ENCODE results near the gene STRIP2. TPM values are rescaled to one million over a fixed set of nuclear protein-coding genes. Genes with fewer than 3 reads are reported as not detected.

Gene STRIP2
- total RNA-seq (2014; rRNA removed; shearing (Covaris generic)), result 7.0 and 7.5 TPM in 2 replicates

DNA sequence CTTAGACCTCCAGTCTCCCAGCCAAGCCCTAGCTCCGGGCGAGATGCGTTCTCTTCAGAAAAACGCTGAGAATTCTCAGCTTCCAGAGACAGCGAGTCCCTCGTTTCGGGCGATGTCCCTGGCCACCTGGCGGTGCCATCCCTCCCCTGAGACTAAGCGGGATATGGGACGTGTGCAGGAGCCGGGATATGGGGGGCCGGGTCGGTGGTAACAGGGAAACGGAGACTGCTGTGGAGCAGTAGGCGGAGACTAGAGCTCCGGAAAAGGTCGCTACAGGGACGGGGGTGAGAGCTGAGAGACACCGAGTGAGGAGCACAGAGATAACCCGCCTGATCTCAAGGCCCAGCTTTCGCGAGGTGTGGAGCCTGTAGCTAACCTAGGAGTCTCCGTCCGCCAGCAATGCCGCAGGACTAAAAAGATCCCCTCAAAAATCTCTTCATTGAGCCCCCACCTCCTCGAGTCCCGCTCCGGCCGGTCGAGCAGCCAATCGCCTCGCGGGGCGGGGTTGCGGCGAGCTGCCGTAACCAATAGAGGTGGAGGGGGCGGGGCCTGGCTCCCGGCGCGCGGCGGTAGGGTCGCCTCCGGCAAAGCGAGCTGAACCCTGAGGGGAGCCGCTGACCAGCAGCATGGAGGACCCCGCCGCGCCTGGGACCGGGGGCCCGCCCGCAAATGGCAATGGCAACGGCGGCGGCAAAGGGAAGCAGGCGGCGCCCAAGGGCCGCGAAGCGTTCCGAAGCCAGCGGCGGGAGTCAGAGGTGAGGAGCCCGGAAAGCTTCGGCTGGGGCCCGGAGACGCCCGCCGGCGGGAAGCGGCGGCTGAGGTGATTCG, at the start of gene STRIP2:
TSS of gene STRIP2 (plus strand) at position 586 of the 828 bp plus-strand sequence. CDS start at position 627, 41 bp downstream.
- H3K36me3 ChIP-seq, result peaks cover 4% of the 10 kb centered on the region; the same call in 1 of the 2 replicates
- no peaks in the 10 kb centered on the region for H3K27me3 ChIP-seq (replicated peaks)
- H3K27ac ChIP-seq, result peak within 1 kb of the TSS; percentile 21
- H3K4me1 ChIP-seq (replicated peaks), result peaks cover 18% of the 10 kb centered on the region
- H3K9me3 ChIP-seq (replicated peaks), result no peaks in the 10 kb centered on the region
- DNase-seq (ENCODE audit: low read depth in 1 of 2, low spot score in 2 of 2), result peak; percentile 93 to 95
- peak within 1 kb of the TSS; percentile 85 for H3K4me3 ChIP-seq

- H3K4me1 ChIP-seq (replicated peaks), result peaks cover 5% of the 10 kb centered on the region
- no peak overlapping the region for H3K27ac ChIP-seq
- H3K27me3 ChIP-seq (replicated peaks), result no peaks in the 10 kb centered on the region
- no peak overlapping the region for H3K4me3 ChIP-seq
- no peaks in the 10 kb centered on the region for H3K9me3 ChIP-seq (replicated peaks)
- H3K36me3 ChIP-seq, result no peaks in the 10 kb centered on the region
- DNase-seq (ENCODE audit: low read depth in 1 of 2, low spot score in 2 of 2), result no peak
These were observed 49.1 kb upstream of the STRIP2 start for GRCh38 chr7:129385116-129385515.

- H3K36me3 ChIP-seq, result no peaks in the 10 kb centered on the region
- no peaks in the 10 kb centered on the region for H3K27me3 ChIP-seq (replicated peaks)
- H3K4me3 ChIP-seq, result no peak overlapping the region
- H3K9me3 ChIP-seq (replicated peaks), result no peaks in the 10 kb centered on the region
- peaks cover 5% of the 10 kb centered on the region for H3K4me1 ChIP-seq (replicated peaks)
- no peak for DNase-seq (ENCODE audit: low read depth in 1 of 2, low spot score in 2 of 2)
- H3K27ac ChIP-seq, result no peak overlapping the region
These were observed 48.6 kb upstream of the STRIP2 start for GRCh38 chr7:129385598-129385997.

DNA sequence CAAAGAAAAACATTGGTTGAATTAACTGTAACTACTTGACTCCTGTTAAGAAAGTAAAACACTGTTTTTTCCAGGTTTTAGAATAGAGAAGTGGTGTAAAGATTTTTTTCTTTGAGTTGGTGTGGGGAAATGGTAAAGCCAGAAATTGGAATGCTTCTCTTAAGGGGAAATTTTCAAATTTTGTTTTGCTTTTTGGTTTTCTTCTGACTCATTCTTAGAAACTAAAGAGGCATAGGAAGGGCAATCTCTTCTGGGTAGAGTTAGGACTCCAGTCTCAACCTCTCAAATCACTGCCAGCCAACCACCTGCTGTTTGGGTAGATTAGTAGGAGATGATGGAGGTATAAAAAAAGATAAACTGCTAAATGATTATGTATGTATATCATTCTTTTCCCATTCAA, 47.7 kb upstream of the STRIP2 start:
- no peak for DNase-seq (ENCODE audit: low read depth in 1 of 2, low spot score in 2 of 2)
- no peaks in the 10 kb centered on the region for H3K27me3 ChIP-seq (replicated peaks)
- no peaks in the 10 kb centered on the region for H3K36me3 ChIP-seq
- H3K9me3 ChIP-seq (replicated peaks), result no peaks in the 10 kb centered on the region
- peaks cover 5% of the 10 kb centered on the region for H3K4me1 ChIP-seq (replicated peaks)
- no peak overlapping the region for H3K4me3 ChIP-seq
- no peak overlapping the region for H3K27ac ChIP-seq

DNA sequence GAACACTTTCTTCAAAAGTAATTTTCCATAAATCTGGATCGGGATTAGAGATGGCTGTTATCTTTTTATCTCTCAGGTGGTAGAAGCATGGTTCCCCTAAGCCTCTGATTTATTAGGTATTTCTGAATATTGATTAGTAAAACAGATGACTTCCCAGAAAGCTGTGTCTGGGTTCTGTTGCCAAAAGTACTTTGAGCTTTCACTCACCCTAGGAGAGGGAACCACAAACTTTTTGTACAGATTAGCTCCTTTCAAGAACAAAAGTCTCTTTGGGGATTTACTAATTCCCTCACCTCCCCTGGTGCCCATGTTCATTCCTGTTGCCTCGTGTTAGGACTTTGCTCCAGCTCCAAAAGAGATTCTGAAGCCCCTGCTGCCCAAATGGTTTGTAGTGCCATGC, 46.7 kb upstream of the STRIP2 start:
- Histone ChIP-seq H3K27me3 (replicated peaks) (no peaks in the 10 kb centered on the region), H3K4me1 (replicated peaks) (peaks cover 5% of the 10 kb centered on the region), H3K27ac (no peak overlapping the region), H3K36me3 (no peaks in the 10 kb centered on the region), H3K9me3 (replicated peaks) (no peaks in the 10 kb centered on the region), H3K4me3 (no peak overlapping the region)
- DNase-seq (ENCODE audit: low read depth in 1 of 2, low spot score in 2 of 2), result no peak

- DNase-seq (ENCODE audit: low read depth in 1 of 2, low spot score in 2 of 2), result no peak
These were observed 45.7 kb upstream of the STRIP2 start for GRCh38 chr7:129388333-129389098.

GRCh38 chr7:129389829-129390228, 44.4 kb upstream of the STRIP2 start:
- H3K36me3 ChIP-seq, result no peaks in the 10 kb centered on the region
- no peak overlapping the region for H3K4me3 ChIP-seq
- no peaks in the 10 kb centered on the region for H3K27me3 ChIP-seq (replicated peaks)

More at GRCh38 chr7:129388333-129389098, 45.7 kb upstream of the STRIP2 start:
- Histone ChIP-seq H3K27ac (no peak overlapping the region), H3K27me3 (replicated peaks) (no peaks in the 10 kb centered on the region), H3K4me3 (no peak overlapping the region), H3K36me3 (no peaks in the 10 kb centered on the region), H3K9me3 (replicated peaks) (no peaks in the 10 kb centered on the region), H3K4me1 (replicated peaks) (peaks cover 5% of the 10 kb centered on the region)

GRCh38 chr7:129390314-129390713, 43.9 kb upstream of the STRIP2 start:
- Histone ChIP-seq H3K4me3 (no peak overlapping the region), H3K36me3 (no peaks in the 10 kb centered on the region), H3K4me1 (replicated peaks) (peaks cover 2% of the 10 kb centered on the region), H3K27me3 (replicated peaks) (no peaks in the 10 kb centered on the region), H3K9me3 (replicated peaks) (no peaks in the 10 kb centered on the region), H3K27ac (no peak overlapping the region)
- DNase-seq (ENCODE audit: low read depth in 1 of 2, low spot score in 2 of 2), result no peak

More at GRCh38 chr7:129389829-129390228, 44.4 kb upstream of the STRIP2 start:
- DNase-seq (ENCODE audit: low read depth in 1 of 2, low spot score in 2 of 2), result no peak
- Histone ChIP-seq H3K9me3 (replicated peaks) (no peaks in the 10 kb centered on the region), H3K27ac (no peak overlapping the region), H3K4me1 (replicated peaks) (peaks cover 5% of the 10 kb centered on the region)

DNA sequence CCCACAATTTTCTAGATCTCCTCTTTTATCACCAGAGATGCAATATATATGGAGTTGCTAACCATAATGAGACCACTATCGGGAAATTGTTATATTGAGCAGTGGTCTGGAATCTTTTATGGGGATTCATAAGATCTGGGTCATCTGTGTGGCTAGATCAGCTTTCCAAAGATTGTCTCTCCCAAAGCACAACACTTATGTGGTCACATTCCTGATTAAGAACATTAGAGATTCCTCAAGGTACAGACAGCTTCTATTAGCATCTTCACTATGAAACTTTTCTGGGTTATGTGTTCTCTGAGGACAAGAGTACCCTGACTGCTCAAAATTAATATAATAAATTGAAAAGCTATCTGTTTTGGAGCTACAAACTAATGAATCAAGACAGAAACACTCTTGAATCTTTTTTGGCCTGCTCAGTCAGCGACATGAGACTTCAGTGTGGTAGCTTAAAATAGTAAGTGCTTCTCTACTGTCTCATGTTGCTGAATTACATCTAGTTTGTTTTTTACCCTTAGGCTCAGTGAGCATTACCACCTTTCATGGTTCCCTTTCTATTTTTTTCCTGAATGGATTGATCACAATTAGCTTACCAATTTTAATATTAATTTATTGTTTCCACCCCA, 42.6 kb upstream of the STRIP2 start:
- Histone ChIP-seq H3K27me3 (replicated peaks) (no peaks in the 10 kb centered on the region), H3K36me3 (no peaks in the 10 kb centered on the region), H3K4me3 (no peak overlapping the region), H3K9me3 (replicated peaks) (no peaks in the 10 kb centered on the region), H3K27ac (no peak overlapping the region), H3K4me1 (replicated peaks) (no peaks in the 10 kb centered on the region)
- no peak for DNase-seq (ENCODE audit: low read depth in 1 of 2, low spot score in 2 of 2)

DNA sequence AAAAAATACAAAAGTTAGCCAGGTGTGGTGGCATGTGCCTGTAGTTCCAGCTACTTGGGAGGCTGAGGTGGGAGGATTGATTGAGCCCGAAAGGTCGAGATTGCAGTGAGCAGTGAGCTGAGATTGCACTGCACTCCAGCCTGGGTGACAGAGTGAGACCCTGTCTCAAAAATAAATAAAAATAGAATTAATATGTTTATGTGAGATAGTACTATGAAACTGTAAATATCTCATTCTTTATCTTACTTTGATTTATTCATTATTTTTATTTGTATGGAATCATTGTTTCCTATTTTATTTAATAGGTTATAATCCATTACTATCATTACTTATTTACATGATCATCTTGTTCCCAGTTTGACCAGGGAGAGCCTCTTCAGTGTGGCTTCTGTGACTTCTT, 41.0 kb upstream of the STRIP2 start:
- no peak for DNase-seq (ENCODE audit: low read depth in 1 of 2, low spot score in 2 of 2)
- Histone ChIP-seq H3K27me3 (replicated peaks) (no peaks in the 10 kb centered on the region), H3K27ac (no peak overlapping the region), H3K4me3 (no peak overlapping the region), H3K4me1 (replicated peaks) (no peaks in the 10 kb centered on the region), H3K36me3 (no peaks in the 10 kb centered on the region), H3K9me3 (replicated peaks) (no peaks in the 10 kb centered on the region)

GRCh38 chr7:129394101-129394500, 40.1 kb upstream of the STRIP2 start:
- no peaks in the 10 kb centered on the region for H3K4me1 ChIP-seq (replicated peaks)
- no peaks in the 10 kb centered on the region for H3K36me3 ChIP-seq
- no peak overlapping the region for H3K4me3 ChIP-seq
- no peak for DNase-seq (ENCODE audit: low read depth in 1 of 2, low spot score in 2 of 2)
- no peaks in the 10 kb centered on the region for H3K9me3 ChIP-seq (replicated peaks)
- H3K27me3 ChIP-seq (replicated peaks), result no peaks in the 10 kb centered on the region
- no peak overlapping the region for H3K27ac ChIP-seq

- DNase-seq (ENCODE audit: low read depth in 1 of 2, low spot score in 2 of 2), result no peak
- Histone ChIP-seq H3K27me3 (replicated peaks) (no peaks in the 10 kb centered on the region), H3K4me3 (no peak overlapping the region), H3K36me3 (no peaks in the 10 kb centered on the region), H3K4me1 (replicated peaks) (no peaks in the 10 kb centered on the region), H3K9me3 (replicated peaks) (no peaks in the 10 kb centered on the region), H3K27ac (no peak overlapping the region)
These were observed 39.0 kb upstream of the STRIP2 start for GRCh38 chr7:129394982-129395914.

Data from SJSA1 (cell line).